IPS-NIHi7 (cell line): ENCODE data around the gene TNFAIP2.

Experiments
- DNase-seq: peaks from one replicate; pipeline ENCODE4 v3.0.0; 2012; ENCODE audit warnings: mixed read lengths; ENCODE audit errors: extremely low spot score

Gene TNFAIP2

DNA sequence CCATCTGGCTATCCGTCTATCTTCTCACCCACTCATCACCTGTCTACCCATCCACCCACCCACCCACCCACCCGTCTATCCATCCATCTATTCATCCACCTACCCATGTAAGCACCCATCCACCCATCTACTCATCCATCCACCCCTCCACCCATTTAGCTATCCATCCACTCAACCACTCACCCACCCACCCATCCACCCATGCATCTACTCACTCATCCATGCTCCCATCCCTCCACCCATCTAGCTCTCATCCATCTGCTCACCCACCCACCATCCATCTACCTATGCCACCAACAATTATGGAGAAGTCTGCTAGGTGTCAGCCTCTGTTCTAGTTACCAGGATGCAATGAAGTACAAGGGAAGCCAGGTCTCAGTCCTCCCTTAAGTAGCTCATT, 11.1 kb downstream of the TNFAIP2 start:
- DNase-seq, result no peak

DNA sequence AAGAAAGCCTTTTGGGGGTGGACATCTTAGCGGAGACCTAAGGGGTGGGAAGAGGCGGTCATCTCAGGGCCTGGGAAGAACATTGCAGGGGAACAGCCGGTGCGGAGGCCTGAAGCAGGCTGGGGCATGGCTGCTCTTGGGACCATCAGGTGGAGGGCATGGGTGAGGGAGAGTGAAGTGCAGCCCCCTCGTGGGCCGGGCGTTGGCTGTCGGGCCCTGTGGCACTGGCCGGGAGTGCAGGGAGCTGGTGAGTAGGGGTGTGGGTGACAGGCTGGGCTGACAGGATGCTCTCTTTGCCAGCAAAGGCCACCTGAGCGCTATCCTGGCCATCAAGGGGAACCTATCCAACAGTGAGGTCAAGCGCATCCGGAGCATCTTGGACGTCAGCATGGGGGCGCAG, 11.7 kb downstream of the TNFAIP2 start:
- DNase-seq, result no peak

GRCh38 chr14:103135333-103136260, 12.3 kb downstream of the TNFAIP2 start:
- no peak for DNase-seq

DNA sequence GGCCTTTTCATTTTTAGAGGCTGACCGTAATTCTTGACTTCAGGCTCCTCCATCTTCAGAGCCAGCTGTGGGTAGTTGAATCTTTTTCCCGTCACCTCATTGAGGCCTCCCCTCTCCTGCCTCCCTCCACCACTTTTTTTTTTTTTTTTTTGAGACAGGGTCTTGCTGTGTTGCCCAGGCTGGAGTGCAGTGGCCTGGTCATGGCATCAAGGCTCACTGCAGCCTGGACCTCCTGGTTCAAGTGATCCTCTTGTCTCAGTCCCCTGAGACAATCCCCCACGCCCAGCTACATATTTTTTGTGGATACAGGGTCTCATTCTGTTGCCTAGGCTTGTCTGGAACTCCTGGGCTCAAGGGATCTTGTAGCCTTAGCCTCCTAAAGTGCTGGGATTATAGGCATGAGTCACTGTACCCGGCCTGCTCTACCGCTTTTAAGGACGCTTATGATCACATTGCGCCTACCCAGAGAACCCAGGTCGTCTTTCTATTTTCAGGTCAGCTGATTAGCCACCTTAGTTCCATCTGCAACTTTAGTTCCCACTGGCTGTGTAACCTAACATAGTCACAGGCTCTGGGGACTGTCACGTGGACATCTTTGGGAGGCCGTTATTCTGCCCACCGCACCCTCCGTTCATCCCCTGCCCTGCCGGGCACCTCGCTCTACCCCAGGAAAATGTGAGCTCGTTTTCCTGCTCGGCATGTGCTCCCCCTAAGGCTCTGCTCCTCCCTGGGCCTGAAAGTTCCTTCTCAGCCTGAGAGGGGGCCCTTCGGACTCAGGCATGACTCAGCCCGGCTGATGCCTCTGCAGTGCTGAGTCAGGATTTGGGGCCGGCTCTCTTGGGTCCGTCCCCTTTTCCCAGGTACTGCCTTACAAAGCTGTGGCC, 13.4 kb downstream of the TNFAIP2 start:
- peak; percentile 81 for DNase-seq

GRCh38 chr14:103137689-103138300, 14.5 kb downstream of the TNFAIP2 start:
- DNase-seq, result no peak

DNA sequence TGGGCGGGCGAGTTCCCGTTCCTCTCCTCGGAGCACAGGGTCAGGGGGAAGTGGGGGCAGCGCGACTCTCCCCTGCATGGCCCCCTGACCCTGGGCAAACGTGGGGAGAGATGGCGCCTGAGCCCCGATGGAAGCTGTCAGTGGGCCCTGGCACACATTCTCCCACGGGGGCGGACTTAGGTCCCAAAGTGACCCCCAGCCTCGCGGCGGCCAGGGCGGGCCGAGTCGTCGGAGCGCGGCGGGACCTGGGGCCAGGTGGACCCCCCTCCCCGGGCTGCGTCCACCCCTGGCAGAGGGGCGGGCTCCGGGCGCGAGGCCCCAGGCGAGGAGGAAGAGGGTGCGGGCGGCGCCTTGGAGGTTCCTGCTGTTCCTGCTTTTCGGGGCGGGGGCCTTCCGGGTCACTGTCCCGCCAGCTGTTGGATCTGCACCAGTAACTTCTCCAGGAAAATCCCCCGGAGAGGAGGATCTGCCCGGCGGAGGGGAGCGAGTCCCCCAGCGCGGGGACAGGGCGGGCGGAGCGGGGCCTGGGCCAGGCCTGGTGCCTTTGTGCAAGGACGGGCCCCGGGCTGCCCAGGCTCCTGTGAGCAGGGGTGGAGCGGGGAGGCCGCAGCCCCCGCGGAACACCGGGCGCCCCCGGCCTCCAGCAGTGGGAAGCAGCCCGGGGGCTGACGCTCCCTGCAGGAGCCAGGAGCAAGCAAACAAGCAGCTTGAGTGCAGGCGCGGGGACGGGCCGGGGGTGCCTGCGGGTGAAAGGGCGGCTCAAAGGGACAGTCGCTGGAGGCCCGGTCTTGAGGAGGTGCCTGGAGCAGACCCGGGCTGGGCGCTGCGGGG, 15.3 kb downstream of the TNFAIP2 start:
- DNase-seq, result peak; percentile 69

- DNase-seq, result peak; percentile 56
These were observed 16.1 kb downstream of the TNFAIP2 start for GRCh38 chr14:103139132-103140025.

GRCh38 chr14:103140316-103141109, 17.3 kb downstream of the TNFAIP2 start:
- no peak for DNase-seq

DNA sequence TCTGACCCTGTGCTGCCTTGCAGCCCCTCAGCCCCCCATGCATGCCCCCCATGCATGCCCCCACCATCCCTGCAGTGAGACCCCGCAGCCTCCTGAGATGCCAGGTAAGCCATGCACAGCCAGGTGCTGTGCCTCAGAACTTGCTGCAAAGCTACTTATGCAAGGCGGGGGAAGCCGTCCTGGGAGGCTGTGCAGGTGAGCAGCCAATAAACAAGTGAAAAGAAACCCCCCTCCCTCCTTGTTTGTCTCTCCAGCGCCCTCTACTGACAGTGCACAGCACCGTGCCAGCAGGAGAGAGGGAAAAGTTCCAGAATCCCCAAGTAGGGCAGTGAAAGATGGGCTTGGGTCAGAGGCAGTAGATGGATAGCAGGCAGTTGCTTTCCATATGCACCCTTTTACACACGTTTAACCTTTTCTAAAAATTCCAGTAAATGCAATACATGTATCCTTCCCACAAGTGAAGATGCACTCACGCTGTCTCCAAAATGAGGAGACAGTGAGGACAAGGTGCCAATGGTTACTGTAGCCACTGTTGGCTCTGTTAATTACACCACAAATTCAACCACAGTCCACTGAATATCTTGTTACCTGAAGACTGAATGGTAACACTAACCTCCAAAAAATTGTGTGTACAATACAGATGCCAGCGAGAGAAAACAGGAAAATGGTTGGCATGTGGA, 18.0 kb downstream of the TNFAIP2 start:
- DNase-seq, result peak; percentile 89

GRCh38 chr14:103142026-103142425, 18.8 kb downstream of the TNFAIP2 start:
- no peak for DNase-seq

GRCh38 chr14:103142721-103143302, 19.6 kb downstream of the TNFAIP2 start:
- no peak for DNase-seq

DNA sequence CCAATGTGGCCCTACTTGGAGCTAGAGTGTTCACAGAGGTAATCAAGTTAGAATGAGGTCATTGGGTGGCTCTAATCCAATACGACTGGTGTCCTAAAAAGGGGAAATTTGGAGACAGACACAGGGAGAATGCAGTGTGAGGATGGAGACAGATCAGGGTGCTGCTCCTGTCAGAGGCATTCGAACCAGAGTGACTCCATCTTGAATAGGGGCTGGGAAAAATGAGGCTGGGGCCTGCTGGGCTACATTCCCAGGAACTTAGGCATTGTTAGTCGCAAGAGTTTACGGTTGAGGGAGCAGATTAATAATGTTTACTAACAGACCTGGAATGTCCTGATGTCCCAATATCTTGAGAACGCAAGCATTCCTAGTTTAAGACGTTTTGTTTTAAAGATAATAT, 20.2 kb downstream of the TNFAIP2 start:
- DNase-seq, result no peak

DNA sequence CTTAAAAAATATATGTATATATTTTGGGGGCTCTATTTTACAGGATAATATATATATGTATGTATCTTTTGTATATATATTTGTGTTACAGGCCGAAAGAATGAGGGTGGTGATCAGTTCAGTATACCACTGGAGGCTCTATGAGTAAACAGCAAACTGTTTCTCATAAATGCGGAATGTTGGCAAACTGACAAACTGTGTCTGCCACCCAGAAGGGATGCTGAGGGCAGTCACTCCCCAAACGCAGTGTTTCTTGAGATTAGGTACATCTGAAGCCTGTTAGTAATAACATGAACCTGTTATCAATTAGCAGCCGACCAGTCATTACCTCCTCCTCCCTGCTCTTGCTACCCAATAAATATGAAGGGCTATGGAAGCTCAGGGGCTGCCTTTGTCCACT, 20.8 kb downstream of the TNFAIP2 start:
- DNase-seq, result no peak

DNA sequence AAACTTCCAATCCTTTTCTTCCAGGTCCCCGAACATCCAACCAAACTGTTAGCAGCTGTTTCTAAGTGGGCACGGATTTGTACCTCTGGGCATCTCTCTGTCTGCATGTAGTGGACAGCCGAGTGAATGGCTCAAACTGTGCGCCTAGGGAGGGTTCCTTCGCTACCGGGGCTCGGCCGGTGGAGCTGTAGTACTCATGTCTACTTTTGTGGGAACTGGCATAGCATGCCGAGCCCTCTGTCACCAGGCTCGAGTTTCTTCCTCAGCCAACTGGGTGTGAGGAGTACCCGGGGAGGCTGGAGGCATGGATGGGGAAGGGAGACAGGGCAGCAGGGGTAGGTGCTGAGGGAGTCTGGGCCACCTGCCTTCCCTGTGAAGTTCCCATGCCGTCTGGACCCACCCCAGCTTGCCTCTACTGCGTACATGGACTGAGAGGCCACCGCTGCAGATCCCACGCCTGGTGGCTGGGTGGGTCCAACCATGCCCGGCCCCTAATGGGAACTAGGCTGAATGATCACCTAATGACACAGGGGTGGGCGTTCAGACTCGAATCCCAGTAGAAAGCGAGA, 23.0 kb downstream of the TNFAIP2 start:
- no peak for DNase-seq

DNA sequence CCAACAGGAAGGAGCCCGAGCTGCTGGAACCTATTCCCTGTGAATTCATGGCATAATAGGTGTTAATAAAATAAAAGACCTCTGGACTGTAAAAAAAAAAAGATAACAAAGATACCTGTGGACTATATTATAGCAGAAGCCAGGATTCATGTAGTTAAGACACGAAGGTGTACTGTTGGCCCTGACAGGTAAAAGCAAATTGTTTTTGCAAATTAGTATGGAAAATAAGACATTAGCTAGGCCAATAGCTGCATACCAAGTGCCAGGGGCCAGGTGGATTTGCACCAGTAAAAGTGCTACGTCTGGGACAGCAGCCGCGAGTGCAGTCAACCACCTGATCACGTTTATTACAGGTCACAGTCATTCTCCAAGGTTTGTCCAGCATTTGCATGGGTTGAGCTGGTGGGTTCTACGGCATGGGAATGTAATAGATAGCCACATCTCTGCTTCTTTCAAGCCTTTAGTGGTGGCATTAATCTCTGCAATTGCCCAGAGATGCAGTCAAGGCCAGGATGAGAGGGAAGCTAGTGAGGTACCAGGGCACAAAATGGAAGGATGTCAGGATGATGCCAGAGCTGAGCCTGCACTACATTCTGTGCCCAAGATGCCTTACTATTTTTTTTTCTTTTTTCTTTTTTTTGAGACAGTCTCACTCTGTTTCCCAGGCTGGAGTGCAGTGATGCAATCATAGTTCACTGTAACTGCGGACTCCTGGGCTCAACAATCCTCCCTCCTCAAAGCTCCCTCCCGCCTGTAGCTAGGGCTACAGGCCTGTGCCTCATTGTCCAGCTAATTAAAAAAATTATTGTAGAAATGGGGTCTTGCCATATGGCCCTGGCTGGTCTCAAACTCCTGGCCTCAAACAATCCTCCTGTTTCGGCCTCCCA, 26.3 kb downstream of the TNFAIP2 start:
- DNase-seq, result no peak

DNA sequence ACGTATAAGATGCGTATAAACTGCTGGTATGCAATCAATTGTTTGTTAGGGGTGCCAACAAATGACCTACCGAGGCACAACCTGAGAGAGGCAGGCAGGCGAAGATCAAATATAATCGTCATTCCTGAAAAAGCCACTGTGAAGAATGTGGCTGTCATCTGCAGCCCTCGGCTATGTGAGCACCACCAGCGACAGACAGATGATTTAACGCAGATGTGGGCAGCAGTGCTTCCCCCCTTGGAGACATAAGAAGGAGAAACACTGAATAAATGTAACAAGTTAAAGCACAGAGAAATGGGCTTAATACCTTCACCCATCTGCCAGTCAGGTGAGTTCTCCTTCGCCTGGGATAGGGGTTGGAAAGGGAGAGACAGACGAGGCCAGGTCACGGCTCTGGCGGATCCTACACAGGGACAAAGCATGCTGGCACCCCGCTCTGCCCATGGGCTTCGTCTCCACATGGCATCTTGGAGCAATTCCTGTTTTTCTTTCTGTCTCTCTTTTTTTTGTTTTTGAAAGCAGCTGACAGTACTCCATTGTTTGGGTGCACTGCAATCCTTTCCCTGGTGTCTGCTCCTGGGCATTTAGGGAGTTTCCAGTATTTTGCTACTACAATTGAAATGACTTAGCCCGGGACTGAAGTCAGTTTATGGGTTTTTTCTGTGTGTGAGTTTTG, 28.1 kb downstream of the TNFAIP2 start:
- DNase-seq, result no peak

DNA sequence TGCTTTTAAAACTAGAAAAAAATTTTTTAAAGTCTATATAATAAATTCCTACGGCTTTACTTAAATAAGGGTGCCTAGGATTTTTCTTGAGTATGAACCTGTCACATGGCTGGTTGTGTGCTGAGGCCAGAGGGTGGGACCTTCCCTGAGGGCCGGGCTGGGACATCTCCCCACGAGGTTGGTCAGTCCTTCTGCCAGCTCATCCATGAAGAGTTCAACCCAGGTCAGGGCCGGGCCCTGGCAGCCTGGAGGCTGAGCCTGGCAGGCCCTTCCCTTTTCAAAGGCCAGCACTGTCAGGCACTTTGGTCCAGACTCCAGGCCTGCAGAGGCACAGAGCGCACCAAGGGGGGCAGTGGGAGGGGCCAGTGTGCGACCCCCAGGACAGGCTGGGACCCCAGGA, 31.7 kb downstream of the TNFAIP2 start:
- DNase-seq, result peak; percentile 14
